Hepatocyte (in vitro differentiated cells): ENCODE data around the gene CTDNEP1.

Source experiments
- EZH2 ChIP-seq: fragments of 200-600 bp; sonication (generic); IDR thresholded peaks from 2 replicates; pipeline ENCODE4 v1.6.1; 2016; ENCODE audit warnings: antibody characterized with exemption, mild to moderate bottlenecking, borderline replicate concordance
- EZH2phosphoT487 ChIP-seq: fragments of 200-600 bp; sonication (generic); IDR thresholded peaks from one replicate; pipeline ENCODE4 v1.6.1; 2018; ENCODE audit warnings: antibody characterized with exemption, mild to moderate bottlenecking, low read depth, moderate library complexity; ENCODE audit not compliant: unreplicated experiment, severe bottlenecking
- TF ChIP-seq, protein P1 (sequence below): fragments of 200-600 bp; sonication (generic); IDR thresholded peaks from 2 replicates; pipeline ENCODE4 v1.5.1; 2016; ENCODE audit warnings: antibody characterized with exemption, mild to moderate bottlenecking; ENCODE audit not compliant: poor library complexity

DNA sequence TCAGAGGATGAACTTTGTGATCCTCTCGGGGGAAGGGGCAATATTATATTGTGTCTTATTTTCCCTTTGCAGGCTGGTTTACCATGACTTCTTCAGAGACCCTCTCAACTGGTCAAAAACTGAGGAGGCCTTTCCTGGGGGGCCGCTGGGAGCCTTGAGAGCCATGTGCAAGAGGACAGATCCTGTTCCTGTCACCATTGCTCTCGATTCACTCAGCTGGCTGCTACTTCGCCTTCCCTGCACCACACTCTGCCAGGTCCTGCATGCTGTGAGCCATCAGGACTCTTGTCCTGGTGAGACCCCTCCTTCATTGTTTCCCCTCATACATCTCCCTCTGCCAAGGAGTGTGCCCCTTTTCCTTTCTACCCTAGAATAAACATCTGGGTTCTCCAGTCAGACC is 3.0 kb upstream of the CTDNEP1 start:
- TF ChIP-seq, protein P1, sequence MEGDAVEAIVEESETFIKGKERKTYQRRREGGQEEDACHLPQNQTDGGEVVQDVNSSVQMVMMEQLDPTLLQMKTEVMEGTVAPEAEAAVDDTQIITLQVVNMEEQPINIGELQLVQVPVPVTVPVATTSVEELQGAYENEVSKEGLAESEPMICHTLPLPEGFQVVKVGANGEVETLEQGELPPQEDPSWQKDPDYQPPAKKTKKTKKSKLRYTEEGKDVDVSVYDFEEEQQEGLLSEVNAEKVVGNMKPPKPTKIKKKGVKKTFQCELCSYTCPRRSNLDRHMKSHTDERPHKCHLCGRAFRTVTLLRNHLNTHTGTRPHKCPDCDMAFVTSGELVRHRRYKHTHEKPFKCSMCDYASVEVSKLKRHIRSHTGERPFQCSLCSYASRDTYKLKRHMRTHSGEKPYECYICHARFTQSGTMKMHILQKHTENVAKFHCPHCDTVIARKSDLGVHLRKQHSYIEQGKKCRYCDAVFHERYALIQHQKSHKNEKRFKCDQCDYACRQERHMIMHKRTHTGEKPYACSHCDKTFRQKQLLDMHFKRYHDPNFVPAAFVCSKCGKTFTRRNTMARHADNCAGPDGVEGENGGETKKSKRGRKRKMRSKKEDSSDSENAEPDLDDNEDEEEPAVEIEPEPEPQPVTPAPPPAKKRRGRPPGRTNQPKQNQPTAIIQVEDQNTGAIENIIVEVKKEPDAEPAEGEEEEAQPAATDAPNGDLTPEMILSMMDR = no peak
- TF ChIP-seq EZH2 (no peak), EZH2phosphoT487 (no peak)
